Stimulated activated CD4-positive, alpha-beta T cell treated with anti-CD3 and anti-CD28 coated beads, Interleukin-4, amount 100 ng/mL, for 24 hours (primary cell): ENCODE data around the gene APBB2.

Source experiments
- DNase-seq: peaks from one replicate; pipeline ENCODE4 v3.0.0-alpha.2; 2020

The APBB2 gene

GRCh38 chr4:41185614-41186592 is 28.4 kb downstream of the APBB2 start:
- DNase-seq, result no peak

GRCh38 chr4:41184009-41184408 is 30.3 kb downstream of the APBB2 start:
- no peak for DNase-seq

GRCh38 chr4:41183021-41183553 is 31.3 kb downstream of the APBB2 start:
- no peak for DNase-seq

- no peak for DNase-seq
Observed at GRCh38 chr4:41181037-41181436, 33.3 kb downstream of the APBB2 start.

GRCh38 chr4:41179498-41180195 is 34.7 kb downstream of the APBB2 start:
- DNase-seq, result no peak

GRCh38 chr4:41178372-41179370 is 35.7 kb downstream of the APBB2 start:
- DNase-seq, result no peak

- DNase-seq, result no peak
Observed at GRCh38 chr4:41177016-41177415, 37.3 kb downstream of the APBB2 start.

- no peak for DNase-seq
Observed at GRCh38 chr4:41176340-41176739, 38.0 kb downstream of the APBB2 start.

- no peak for DNase-seq
Observed at GRCh38 chr4:41175794-41176193, 38.5 kb downstream of the APBB2 start.

GRCh38 chr4:41174444-41174843 is 39.9 kb downstream of the APBB2 start:
- DNase-seq, result no peak

GRCh38 chr4:41172786-41173185 is 41.6 kb downstream of the APBB2 start:
- no peak for DNase-seq

GRCh38 chr4:41169256-41169800 is 45.0 kb downstream of the APBB2 start:
- DNase-seq, result no peak

- no peak for DNase-seq
Observed at GRCh38 chr4:41167191-41167590, 47.2 kb downstream of the APBB2 start.

GRCh38 chr4:41164405-41164804 is 49.9 kb downstream of the APBB2 start:
- no peak for DNase-seq

- DNase-seq, result no peak
Observed at GRCh38 chr4:41161355-41161754, 53.0 kb downstream of the APBB2 start.

GRCh38 chr4:41160856-41161255 is 53.5 kb downstream of the APBB2 start:
- no peak for DNase-seq

- DNase-seq, result no peak
Observed at GRCh38 chr4:41160012-41160789, 54.1 kb downstream of the APBB2 start.

GRCh38 chr4:41158756-41159155 is 55.6 kb downstream of the APBB2 start:
- no peak for DNase-seq

GRCh38 chr4:41158274-41158673 is 56.1 kb downstream of the APBB2 start:
- no peak for DNase-seq

GRCh38 chr4:41157009-41157408 is 57.3 kb downstream of the APBB2 start:
- DNase-seq, result no peak

GRCh38 chr4:41156574-41156973 is 57.8 kb downstream of the APBB2 start:
- DNase-seq, result no peak
